HG02973 (cell line): ENCODE results near the gene TIE1.

ENCODE experiments used
- ATAC-seq: cut with Tn5 transposase; IDR thresholded peaks from one replicate; pipeline ENCODE4 v1.9.1; 2021; ENCODE audit warnings: moderate library complexity; ENCODE audit not compliant: unreplicated experiment

The TIE1 gene

GRCh38 chr1:43292679-43293078 lies 8.1 kb upstream of the TIE1 start:
- no peak for ATAC-seq

- ATAC-seq = no peak
These were observed 7.6 kb upstream of the TIE1 start for GRCh38 chr1:43293176-43293575.

GRCh38 chr1:43293896-43294760 lies 6.7 kb upstream of the TIE1 start:
- ATAC-seq = no peak

- ATAC-seq = no peak
These were observed 6.0 kb upstream of the TIE1 start for GRCh38 chr1:43294761-43295160.

GRCh38 chr1:43296207-43296606 lies 4.6 kb upstream of the TIE1 start:
- ATAC-seq = no peak

- no peak for ATAC-seq
These were observed 2.7 kb upstream of the TIE1 start for GRCh38 chr1:43298055-43298454.

- no peak for ATAC-seq
These were observed 1.7 kb upstream of the TIE1 start for GRCh38 chr1:43299101-43299500.

- ATAC-seq = no peak
These were observed 1.4 kb downstream of the TIE1 start for GRCh38 chr1:43302201-43302600.

- no peak for ATAC-seq
These were observed 2.1 kb downstream of the TIE1 start for GRCh38 chr1:43302721-43303470.

- ATAC-seq = no peak
These were observed 2.9 kb downstream of the TIE1 start for GRCh38 chr1:43303471-43304313.

GRCh38 chr1:43304314-43304681 lies 3.5 kb downstream of the TIE1 start:
- ATAC-seq = no peak

GRCh38 chr1:43304771-43305300 lies 4.1 kb downstream of the TIE1 start:
- no peak for ATAC-seq

GRCh38 chr1:43305461-43305860 lies 4.7 kb downstream of the TIE1 start:
- no peak for ATAC-seq

- no peak for ATAC-seq
These were observed 5.3 kb downstream of the TIE1 start for GRCh38 chr1:43305926-43306687.

GRCh38 chr1:43306688-43307457 lies 6.1 kb downstream of the TIE1 start:
- ATAC-seq = no peak

GRCh38 chr1:43307458-43308158 lies 6.8 kb downstream of the TIE1 start:
- ATAC-seq = no peak

- no peak for ATAC-seq
These were observed 8.0 kb downstream of the TIE1 start for GRCh38 chr1:43308635-43309404.

GRCh38 chr1:43309405-43310025 lies 8.7 kb downstream of the TIE1 start:
- ATAC-seq = no peak
